ENCODE results near the gene SMCP. TPM values are rescaled to one million over a fixed set of nuclear protein-coding genes. Genes with fewer than 3 reads are reported as not detected.

SMCP gene
- total RNA-seq: not detected
- long read RNA-seq: 0 reads

- intact Hi-C loops (cut with DNase I): no loop called here
- no peak for DNase-seq (ENCODE audit: low spot score)
Observed at GRCh38 chr1:152878042-152878441, at the start of gene SMCP. Gene SMCP (plus strand): TSS chr1:152878322. CDS start chr1:152884423, 6,101 bp downstream.

- no peak for DNase-seq (ENCODE audit: low spot score)
Observed at GRCh38 chr1:152836870-152837269, 41.3 kb upstream of the SMCP start.

GRCh38 chr1:152842556-152842955 is 35.6 kb upstream of the SMCP start, which contains the start of gene LCE6A:
Gene LCE6A (plus strand): TSS chr1:152842856. CDS start chr1:152843521, 665 bp downstream.
- DNase-seq (ENCODE audit: low spot score): no peak
- intact Hi-C loops (cut with DNase I): no loop called here

More at GRCh38 chr1:152836870-152837269, 41.3 kb upstream of the SMCP start:
- intact Hi-C loops (cut with DNase I): no loop called here

- intact Hi-C loops (cut with DNase I): no loop called here
- DNase-seq (ENCODE audit: low spot score): no peak
Observed at GRCh38 chr1:152855661-152856060, 22.5 kb upstream of the SMCP start.

GRCh38 chr1:152858062-152858461 is 20.1 kb upstream of the SMCP start:
- no peak for DNase-seq (ENCODE audit: low spot score)
- intact Hi-C loops (cut with DNase I): no loop called here

- intact Hi-C loops (cut with DNase I): no loop called here
- no peak for DNase-seq (ENCODE audit: low spot score)
Observed at GRCh38 chr1:152859696-152860095, 18.4 kb upstream of the SMCP start, which contains the start of gene LCE7A. Gene LCE7A (plus strand): TSS chr1:152859996. CDS start chr1:152860698, 702 bp downstream.

GRCh38 chr1:152860129-152860528 is 18.0 kb upstream of the SMCP start:
- intact Hi-C loops (cut with DNase I): no loop called here

GRCh38 chr1:152861374-152861773 is 16.7 kb upstream of the SMCP start:
- intact Hi-C loops (cut with DNase I): no loop called here
- DNase-seq (ENCODE audit: low spot score): no peak

More at GRCh38 chr1:152860129-152860528, 18.0 kb upstream of the SMCP start:
- no peak for DNase-seq (ENCODE audit: low spot score)

GRCh38 chr1:152864443-152864842 is 13.7 kb upstream of the SMCP start:
- no peak for DNase-seq (ENCODE audit: low spot score)
- intact Hi-C loops (cut with DNase I): no loop called here

- intact Hi-C loops (cut with DNase I): no loop called here
- no peak for DNase-seq (ENCODE audit: low spot score)
Observed at GRCh38 chr1:152866321-152866720, 11.8 kb upstream of the SMCP start.

GRCh38 chr1:152869808-152870419 is 8.2 kb upstream of the SMCP start:
- DNase-seq (ENCODE audit: low spot score): no peak
- intact Hi-C loops (cut with DNase I): loop anchor here (2.0 kb wide), 1 partner anchor 353 kb away; no protein-coding TSS in a partner anchor

- no peak for DNase-seq (ENCODE audit: low spot score)
- intact Hi-C loops (cut with DNase I): no loop called here
Observed at GRCh38 chr1:152870831-152871730, 7.0 kb upstream of the SMCP start.

- intact Hi-C loops (cut with DNase I): no loop called here
- DNase-seq (ENCODE audit: low spot score): no peak
Observed at GRCh38 chr1:152871731-152872126, 6.4 kb upstream of the SMCP start.

GRCh38 chr1:152873495-152873894 is 4.6 kb upstream of the SMCP start:
- no peak for DNase-seq (ENCODE audit: low spot score)

GRCh38 chr1:152876827-152877226 is 1.3 kb upstream of the SMCP start:
- intact Hi-C loops (cut with DNase I): no loop called here
- DNase-seq (ENCODE audit: low spot score): no peak

More at GRCh38 chr1:152873495-152873894, 4.6 kb upstream of the SMCP start:
- intact Hi-C loops (cut with DNase I): no loop called here

- DNase-seq (ENCODE audit: low spot score): no peak
- intact Hi-C loops (cut with DNase I): no loop called here
Observed at GRCh38 chr1:152879559-152880198, 1.6 kb downstream of the SMCP start.

- intact Hi-C loops (cut with DNase I): no loop called here
- DNase-seq (ENCODE audit: low spot score): no peak
Observed at GRCh38 chr1:152880316-152880715, 2.2 kb downstream of the SMCP start.

- DNase-seq (ENCODE audit: low spot score): no peak
- intact Hi-C loops (cut with DNase I): no loop called here
Observed at GRCh38 chr1:152880907-152881306, 2.8 kb downstream of the SMCP start.

- no peak for DNase-seq (ENCODE audit: low spot score)
- intact Hi-C loops (cut with DNase I): no loop called here
Observed at GRCh38 chr1:152884085-152884484, 6.0 kb downstream of the SMCP start.

GRCh38 chr1:152884506-152884905 is 6.4 kb downstream of the SMCP start:
- intact Hi-C loops (cut with DNase I): no loop called here
- DNase-seq (ENCODE audit: low spot score): no peak
